ENCODE measurements around the gene DCBLD2. TPM values are rescaled to one million over a fixed set of nuclear protein-coding genes. Genes with fewer than 3 reads are reported as not detected.

The DCBLD2 gene
- total RNA-seq, 1 donor from 2014 or later: 553 TPM

DNA sequence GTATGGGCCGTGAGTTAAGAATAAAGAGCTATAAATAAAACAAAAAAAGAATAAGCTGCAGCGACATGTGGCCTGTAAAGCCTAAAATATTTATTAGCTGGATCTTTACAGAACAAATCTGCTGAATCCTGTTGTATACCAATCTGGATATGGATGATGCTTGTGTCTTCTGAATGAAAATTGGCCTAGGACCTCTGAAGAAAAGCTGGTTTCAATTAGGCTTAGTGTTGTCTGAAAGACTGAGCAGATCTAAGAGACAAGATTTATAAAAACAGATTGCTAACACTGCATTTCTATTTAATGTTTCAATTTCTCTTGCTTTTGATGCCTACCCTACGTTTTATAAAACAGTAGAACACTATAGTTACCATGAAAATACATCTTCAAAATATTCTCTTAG lies 80.4 kb downstream of the DCBLD2 start:
- no peak for DNase-seq (ENCODE audit: low read depth)
- Histone ChIP-seq H3K4me3 (ENCODE audit: low read depth, low read length) (no peak overlapping the region), H3K27me3 (ENCODE audit: control insufficient read depth, insufficient read depth, low read length) (no peaks in the 10 kb centered on the region), H3K36me3 (ENCODE audit: control insufficient read depth, insufficient read depth, low read length) (peaks cover 7% of the 10 kb centered on the region)
- TF ChIP-seq, protein P1, sequence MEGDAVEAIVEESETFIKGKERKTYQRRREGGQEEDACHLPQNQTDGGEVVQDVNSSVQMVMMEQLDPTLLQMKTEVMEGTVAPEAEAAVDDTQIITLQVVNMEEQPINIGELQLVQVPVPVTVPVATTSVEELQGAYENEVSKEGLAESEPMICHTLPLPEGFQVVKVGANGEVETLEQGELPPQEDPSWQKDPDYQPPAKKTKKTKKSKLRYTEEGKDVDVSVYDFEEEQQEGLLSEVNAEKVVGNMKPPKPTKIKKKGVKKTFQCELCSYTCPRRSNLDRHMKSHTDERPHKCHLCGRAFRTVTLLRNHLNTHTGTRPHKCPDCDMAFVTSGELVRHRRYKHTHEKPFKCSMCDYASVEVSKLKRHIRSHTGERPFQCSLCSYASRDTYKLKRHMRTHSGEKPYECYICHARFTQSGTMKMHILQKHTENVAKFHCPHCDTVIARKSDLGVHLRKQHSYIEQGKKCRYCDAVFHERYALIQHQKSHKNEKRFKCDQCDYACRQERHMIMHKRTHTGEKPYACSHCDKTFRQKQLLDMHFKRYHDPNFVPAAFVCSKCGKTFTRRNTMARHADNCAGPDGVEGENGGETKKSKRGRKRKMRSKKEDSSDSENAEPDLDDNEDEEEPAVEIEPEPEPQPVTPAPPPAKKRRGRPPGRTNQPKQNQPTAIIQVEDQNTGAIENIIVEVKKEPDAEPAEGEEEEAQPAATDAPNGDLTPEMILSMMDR (IDR thresholded peaks at IDR 0.05; ENCODE audit: insufficient read depth, low read length, poor library complexity, severe bottlenecking): no peak

DNA sequence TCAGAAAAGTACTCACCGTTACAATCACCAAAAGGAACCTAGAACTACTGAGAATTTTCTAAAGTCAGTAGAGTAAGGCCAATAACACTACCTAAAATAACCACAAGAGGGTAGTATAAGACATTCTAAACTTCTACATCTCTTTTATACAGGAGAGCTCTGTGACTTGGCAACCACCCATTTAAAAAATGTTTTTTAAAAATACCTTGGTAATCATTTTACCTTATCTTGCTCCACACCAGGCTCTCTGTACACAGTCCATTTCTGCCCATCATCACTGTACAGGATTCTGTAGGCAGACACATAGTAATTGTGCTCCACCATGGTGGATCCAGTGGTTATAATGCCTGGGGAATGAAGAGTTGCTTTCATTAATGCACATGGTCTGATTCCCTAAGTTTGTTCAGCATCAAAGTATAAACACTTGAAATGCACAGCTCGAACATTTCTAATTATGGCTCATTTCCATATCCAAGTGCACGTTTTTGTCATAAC lies 83.9 kb downstream of the DCBLD2 start:
- TF ChIP-seq, protein P1 (IDR thresholded peaks at IDR 0.05; ENCODE audit: insufficient read depth, low read length, poor library complexity, severe bottlenecking): peak; percentile 38
- Histone ChIP-seq H3K27me3 (ENCODE audit: control insufficient read depth, insufficient read depth, low read length) (no peaks in the 10 kb centered on the region), H3K36me3 (ENCODE audit: control insufficient read depth, insufficient read depth, low read length) (peaks cover 5% of the 10 kb centered on the region), H3K4me3 (ENCODE audit: low read depth, low read length) (no peak overlapping the region)
- no peak for DNase-seq (ENCODE audit: low read depth)

DNA sequence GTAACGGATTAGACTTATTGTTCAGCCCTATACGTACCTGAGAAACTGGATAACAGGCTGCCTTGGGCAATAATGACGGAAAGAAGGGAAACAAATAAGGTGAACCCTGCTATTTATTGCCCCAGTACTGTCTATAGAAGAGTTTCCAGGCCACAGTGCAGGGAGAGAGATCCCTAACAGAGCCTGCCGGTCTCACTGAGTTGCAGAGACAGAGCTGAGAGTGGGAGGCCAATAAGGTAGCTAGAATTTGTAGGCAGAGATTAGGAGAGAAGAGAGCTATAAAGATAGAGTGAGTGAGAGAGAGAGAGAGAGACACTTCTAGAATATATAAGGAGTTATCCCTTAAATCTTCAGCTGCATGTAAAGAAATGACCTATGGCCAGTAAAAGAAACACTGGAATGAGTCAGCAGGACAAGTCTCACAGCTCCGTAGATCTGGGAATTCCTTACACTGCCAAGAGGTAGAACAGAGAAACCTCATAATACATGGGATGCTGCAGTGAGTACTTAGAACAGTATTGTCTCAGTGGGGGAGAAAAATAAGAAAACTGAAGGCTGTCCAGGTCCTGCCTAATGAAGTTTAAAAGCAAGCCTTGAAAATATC lies 86.6 kb downstream of the DCBLD2 start:
- no peak for DNase-seq (ENCODE audit: low read depth)
- Histone ChIP-seq H3K4me3 (ENCODE audit: low read depth, low read length) (no peak overlapping the region), H3K27me3 (ENCODE audit: control insufficient read depth, insufficient read depth, low read length) (no peaks in the 10 kb centered on the region), H3K36me3 (ENCODE audit: control insufficient read depth, insufficient read depth, low read length) (peaks cover 5% of the 10 kb centered on the region)
- TF ChIP-seq, protein P1 (IDR thresholded peaks at IDR 0.05; ENCODE audit: insufficient read depth, low read length, poor library complexity, severe bottlenecking): no peak

DNA sequence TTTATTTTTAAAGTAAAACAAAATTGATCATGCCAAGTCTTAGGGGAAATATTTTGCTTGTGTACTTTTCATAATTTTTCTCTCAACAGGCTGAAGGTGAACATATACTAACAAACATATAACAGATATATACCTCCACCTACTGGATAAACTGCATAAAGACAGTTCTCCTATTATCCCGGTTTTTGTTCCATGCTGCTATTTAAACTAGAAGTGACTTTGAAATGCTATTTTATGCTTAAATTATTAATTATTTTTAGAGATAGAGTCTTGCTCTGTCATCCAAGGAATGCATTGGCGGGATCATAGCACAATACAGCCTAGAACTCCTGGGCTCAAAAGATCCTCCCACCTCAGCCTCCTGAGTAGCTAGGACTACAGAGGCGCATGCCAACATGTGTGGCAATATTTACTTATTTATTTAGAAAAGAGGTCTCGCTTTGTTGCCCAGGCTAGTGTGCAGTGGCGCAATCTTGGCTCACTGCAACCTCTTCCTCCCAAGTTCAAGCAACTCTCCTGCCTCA lies 88.6 kb downstream of the DCBLD2 start:
- DNase-seq (ENCODE audit: low read depth): no peak
- Histone ChIP-seq H3K27me3 (ENCODE audit: control insufficient read depth, insufficient read depth, low read length) (no peaks in the 10 kb centered on the region), H3K36me3 (ENCODE audit: control insufficient read depth, insufficient read depth, low read length) (peaks cover 6% of the 10 kb centered on the region), H3K4me3 (ENCODE audit: low read depth, low read length) (no peak overlapping the region)
- TF ChIP-seq, protein P1 (IDR thresholded peaks at IDR 0.05; ENCODE audit: insufficient read depth, low read length, poor library complexity, severe bottlenecking): peak; percentile 40

DNA sequence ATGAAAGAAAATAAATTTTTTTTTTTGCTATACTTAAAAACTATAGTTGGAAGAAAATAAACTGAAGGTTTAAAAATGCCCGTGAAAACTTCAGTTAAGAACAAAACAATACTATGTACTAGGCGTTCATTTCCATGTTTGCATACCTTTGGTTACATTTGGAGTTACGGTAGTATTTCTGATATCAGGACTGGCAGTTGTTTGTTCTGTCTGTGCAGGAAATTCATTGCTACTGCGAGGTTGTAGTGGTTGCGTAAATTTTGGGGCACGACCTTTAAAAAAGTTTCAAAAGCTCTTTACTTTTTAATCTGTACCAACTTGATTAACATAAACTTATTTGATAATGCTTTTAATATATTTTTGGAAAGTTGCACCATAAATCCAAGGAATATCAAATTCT lies 90.4 kb downstream of the DCBLD2 start:
- TF ChIP-seq, protein P1 (IDR thresholded peaks at IDR 0.05; ENCODE audit: insufficient read depth, low read length, poor library complexity, severe bottlenecking): no peak
- no peaks in the 10 kb centered on the region for H3K27me3 ChIP-seq (ENCODE audit: control insufficient read depth, insufficient read depth, low read length)
- no peak overlapping the region for H3K4me3 ChIP-seq (ENCODE audit: low read depth, low read length)
- H3K36me3 ChIP-seq (ENCODE audit: control insufficient read depth, insufficient read depth, low read length): peaks cover 7% of the 10 kb centered on the region
- no peak for DNase-seq (ENCODE audit: low read depth)

DNA sequence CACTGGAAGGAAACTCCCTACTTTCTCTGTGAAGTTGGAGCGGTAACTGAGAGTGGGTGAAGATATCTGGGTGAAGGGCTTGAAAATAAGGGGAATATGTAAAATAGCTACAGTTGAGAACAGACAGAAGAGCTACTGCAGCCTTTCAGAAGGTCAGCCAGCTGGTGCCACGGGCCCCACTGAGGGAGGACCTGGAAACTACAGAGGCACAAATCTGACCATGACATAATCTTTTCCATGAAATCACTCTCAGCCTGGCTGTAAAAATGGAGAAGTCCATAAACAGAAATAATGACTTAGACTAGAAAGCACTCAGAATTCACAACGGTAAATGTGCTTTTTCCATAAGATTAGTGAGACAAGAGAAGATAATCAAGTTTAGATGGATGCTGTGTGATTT lies 91.9 kb downstream of the DCBLD2 start:
- TF ChIP-seq, protein P1 (IDR thresholded peaks at IDR 0.05; ENCODE audit: insufficient read depth, low read length, poor library complexity, severe bottlenecking): no peak
- Histone ChIP-seq H3K4me3 (ENCODE audit: low read depth, low read length) (no peak overlapping the region), H3K27me3 (ENCODE audit: control insufficient read depth, insufficient read depth, low read length) (no peaks in the 10 kb centered on the region), H3K36me3 (ENCODE audit: control insufficient read depth, insufficient read depth, low read length) (peaks cover 7% of the 10 kb centered on the region)
- no peak for DNase-seq (ENCODE audit: low read depth)

All from kidney epithelial cell (primary cell).